Right lobe of liver (tissue), 4 donors: ENCODE data around the gene ATG101.
"Not testable (repeated sequence)": the region's sequence is repeated elsewhere in the genome, so short reads cannot be mapped to it uniquely, and the experiment has no call there.

ENCODE experiments used
- CTCF ChIP-seq, 4 donors: fragments of 200-600 bp in 3 of 4; fragments of 450-650 bp in 1 of 4; IDR thresholded peaks; one replicate each; pipeline versions ENCODE4 v1.5.1 to v1.8.0; 2016 to 2022; ENCODE audit warnings: antibody characterized with exemption in 4 of 4, mild to moderate bottlenecking in 2 of 4
- POLR2A ChIP-seq: fragments of 450-650 bp; IDR thresholded peaks from one replicate; pipeline ENCODE4 v1.6.1; 2017; ENCODE audit warnings: antibody characterized with exemption, mild to moderate bottlenecking
- donor health status: DM: no; HTN: no; CAD: no.
- donor health status: DM: no; HTN: no; CAD: no.
- donor health status: DM: no; HTN: yes; CAD: no.

GRCh38 chr12:52117806-52118475 lies 48.2 kb downstream of the ATG101 start:
- TF ChIP-seq POLR2A; CTCF (IDR thresholded peaks at IDR 0.05): not testable (repeated sequence)
